ENCODE measurements around the gene MACROD2. TPM values are rescaled to one million over a fixed set of nuclear protein-coding genes. Genes with fewer than 3 reads are reported as not detected.

Gene MACROD2
- total RNA-seq, 1 donor from 2014 or later, result 1.6 TPM

DNA sequence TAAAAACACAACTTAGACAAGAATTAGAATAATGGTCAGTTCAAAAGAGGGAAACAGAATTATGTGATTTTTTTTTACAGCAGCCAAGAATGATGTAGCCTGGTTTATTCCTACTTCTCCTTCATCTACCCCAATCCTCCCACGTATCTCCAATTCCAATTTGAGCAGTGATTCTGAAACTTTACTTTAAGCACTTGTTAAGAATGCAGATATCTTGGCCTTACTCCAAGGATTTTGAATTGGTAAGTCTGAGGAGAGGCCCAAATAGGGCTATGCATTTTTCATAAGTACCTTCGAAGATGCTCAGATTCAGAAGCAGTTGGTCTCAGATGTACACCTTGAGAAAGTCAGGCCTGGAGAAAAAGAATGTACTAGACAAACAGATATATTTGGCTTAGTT, 575.5 kb downstream of the MACROD2 start:
- DNase-seq (ENCODE audit: low read depth), result no peak
- FAIRE-seq, result no peak
- Histone ChIP-seq H3K4me3 (ENCODE audit: low read depth, low read length) (no peak overlapping the region), H3K27me3 (ENCODE audit: control insufficient read depth, insufficient read depth, low read length) (no peaks in the 10 kb centered on the region), H3K36me3 (ENCODE audit: control insufficient read depth, insufficient read depth, low read length) (no peaks in the 10 kb centered on the region)
- TF ChIP-seq, protein P1, sequence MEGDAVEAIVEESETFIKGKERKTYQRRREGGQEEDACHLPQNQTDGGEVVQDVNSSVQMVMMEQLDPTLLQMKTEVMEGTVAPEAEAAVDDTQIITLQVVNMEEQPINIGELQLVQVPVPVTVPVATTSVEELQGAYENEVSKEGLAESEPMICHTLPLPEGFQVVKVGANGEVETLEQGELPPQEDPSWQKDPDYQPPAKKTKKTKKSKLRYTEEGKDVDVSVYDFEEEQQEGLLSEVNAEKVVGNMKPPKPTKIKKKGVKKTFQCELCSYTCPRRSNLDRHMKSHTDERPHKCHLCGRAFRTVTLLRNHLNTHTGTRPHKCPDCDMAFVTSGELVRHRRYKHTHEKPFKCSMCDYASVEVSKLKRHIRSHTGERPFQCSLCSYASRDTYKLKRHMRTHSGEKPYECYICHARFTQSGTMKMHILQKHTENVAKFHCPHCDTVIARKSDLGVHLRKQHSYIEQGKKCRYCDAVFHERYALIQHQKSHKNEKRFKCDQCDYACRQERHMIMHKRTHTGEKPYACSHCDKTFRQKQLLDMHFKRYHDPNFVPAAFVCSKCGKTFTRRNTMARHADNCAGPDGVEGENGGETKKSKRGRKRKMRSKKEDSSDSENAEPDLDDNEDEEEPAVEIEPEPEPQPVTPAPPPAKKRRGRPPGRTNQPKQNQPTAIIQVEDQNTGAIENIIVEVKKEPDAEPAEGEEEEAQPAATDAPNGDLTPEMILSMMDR (IDR thresholded peaks at IDR 0.05; ENCODE audit: insufficient read depth, low read length, severe bottlenecking), result no peak

DNA sequence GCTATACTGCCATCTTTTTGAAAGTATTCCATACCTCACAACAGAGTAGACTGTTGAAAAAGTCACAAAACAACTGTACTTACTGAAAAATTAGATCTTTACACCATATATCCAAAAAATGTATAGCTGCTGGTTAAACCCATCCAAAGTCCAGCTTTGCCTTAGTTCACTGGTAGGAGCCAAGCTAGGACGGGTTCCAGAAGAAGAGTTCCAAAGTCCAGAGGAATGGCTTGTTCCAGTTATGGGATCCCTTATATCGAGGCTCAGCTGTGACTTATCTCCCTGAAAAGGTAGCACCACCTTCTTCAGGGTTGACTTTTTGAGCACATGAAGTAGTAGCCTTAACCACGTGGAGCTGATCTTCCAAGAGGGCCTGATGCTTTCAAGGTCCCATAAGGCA, 578.4 kb downstream of the MACROD2 start:
- FAIRE-seq (no peak), DNase-seq (ENCODE audit: low read depth) (no peak)
- no peaks in the 10 kb centered on the region for H3K36me3 ChIP-seq (ENCODE audit: control insufficient read depth, insufficient read depth, low read length)
- no peak overlapping the region for H3K4me3 ChIP-seq (ENCODE audit: low read depth, low read length)
- TF ChIP-seq, protein P1 (IDR thresholded peaks at IDR 0.05; ENCODE audit: insufficient read depth, low read length, severe bottlenecking), result no peak
- no peaks in the 10 kb centered on the region for H3K27me3 ChIP-seq (ENCODE audit: control insufficient read depth, insufficient read depth, low read length)

DNA sequence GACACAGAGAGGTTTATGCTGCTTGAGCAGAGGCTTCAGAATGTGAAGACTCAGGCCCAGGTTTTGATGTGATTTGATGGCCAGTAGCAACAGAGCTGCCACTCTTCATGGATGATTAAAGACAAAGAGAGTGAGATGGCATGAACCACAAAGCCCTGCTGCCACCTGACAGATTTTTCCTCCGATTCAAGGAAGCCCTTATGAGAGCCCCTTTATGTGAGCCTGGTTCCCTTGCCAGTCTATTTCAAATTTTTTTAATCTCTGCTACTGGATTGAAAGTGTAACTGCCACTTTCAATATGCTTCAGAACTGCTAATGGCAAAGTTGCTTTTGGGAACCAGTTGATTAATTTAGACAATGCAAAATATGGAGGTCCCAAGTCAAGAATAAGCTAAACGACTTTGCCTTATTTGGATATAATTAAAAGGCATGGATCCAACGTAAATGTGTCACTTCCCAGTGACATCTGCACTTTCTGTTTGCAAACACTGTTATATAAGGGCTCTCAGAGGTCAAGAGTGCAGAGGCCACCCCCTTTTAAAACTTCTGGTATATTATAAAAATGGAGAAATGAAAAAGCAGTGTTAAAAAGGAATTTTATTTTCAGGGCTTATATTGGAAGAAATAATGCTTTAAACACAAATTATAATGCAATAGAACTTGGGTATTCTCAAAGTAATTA, 581.0 kb downstream of the MACROD2 start:
- H3K4me3 ChIP-seq (ENCODE audit: low read depth, low read length), result no peak overlapping the region
- FAIRE-seq, result no peak
- H3K27me3 ChIP-seq (ENCODE audit: control insufficient read depth, insufficient read depth, low read length), result no peaks in the 10 kb centered on the region
- TF ChIP-seq, protein P1 (IDR thresholded peaks at IDR 0.05; ENCODE audit: insufficient read depth, low read length, severe bottlenecking), result no peak
- no peak for DNase-seq (ENCODE audit: low read depth)
- no peaks in the 10 kb centered on the region for H3K36me3 ChIP-seq (ENCODE audit: control insufficient read depth, insufficient read depth, low read length)

DNA sequence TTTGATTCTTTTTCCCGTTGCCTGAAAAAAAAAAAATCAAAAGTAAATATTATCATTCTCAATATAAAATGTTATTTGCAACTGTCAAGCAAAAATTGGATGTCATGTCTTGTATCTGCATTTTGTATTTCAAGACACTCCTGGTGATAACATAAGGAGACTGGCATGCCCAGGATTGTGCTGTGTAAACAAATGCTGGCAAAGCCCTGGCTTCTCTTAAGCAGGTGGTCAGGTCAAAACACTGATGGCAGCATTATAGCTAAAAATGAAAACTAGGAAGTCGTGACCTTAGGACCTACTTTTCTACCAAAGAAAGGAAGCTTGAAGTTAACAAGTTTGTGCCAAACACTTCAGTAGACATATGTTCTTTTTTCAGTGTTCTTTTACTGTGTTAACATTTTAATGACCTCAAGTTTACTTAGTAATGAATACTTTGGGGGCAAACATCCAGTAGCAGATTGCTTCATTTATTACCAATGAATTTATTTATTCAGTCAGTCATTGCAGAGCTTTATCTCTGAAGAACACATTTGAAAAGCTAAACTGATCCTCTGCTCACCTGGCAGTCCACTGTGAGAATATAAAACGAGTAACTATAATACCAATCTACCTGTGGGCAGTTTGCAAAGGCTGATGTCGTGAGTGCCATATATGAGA, 585.2 kb downstream of the MACROD2 start:
- Histone ChIP-seq H3K36me3 (ENCODE audit: control insufficient read depth, insufficient read depth, low read length) (no peaks in the 10 kb centered on the region), H3K4me3 (ENCODE audit: low read depth, low read length) (no peak overlapping the region), H3K27me3 (ENCODE audit: control insufficient read depth, insufficient read depth, low read length) (no peaks in the 10 kb centered on the region)
- peak; percentile 56 for DNase-seq (ENCODE audit: low read depth)
- TF ChIP-seq, protein P1 (IDR thresholded peaks at IDR 0.05; ENCODE audit: insufficient read depth, low read length, severe bottlenecking), result no peak
- no peak for FAIRE-seq

DNA sequence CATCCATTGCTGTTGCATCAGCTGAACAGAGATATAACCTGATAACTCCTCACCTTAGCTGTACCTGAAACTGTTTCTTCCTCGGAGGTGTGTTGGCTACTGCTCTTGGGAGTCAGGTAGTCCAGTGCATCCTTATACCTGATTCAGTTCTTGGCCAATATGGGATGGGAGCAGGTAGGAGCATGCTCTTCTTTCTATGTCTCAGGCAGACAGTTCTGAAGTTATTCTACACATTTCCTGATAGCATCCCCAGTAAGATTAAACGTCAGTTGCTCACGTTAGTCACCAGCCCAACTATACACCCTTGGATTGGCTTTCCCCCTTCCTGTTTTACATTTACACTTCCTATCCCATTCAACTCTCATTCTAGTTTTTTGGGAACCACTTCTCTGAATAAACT, 586.4 kb downstream of the MACROD2 start:
- no peak overlapping the region for H3K4me3 ChIP-seq (ENCODE audit: low read depth, low read length)
- FAIRE-seq, result no peak
- no peaks in the 10 kb centered on the region for H3K36me3 ChIP-seq (ENCODE audit: control insufficient read depth, insufficient read depth, low read length)
- no peaks in the 10 kb centered on the region for H3K27me3 ChIP-seq (ENCODE audit: control insufficient read depth, insufficient read depth, low read length)
- peak; percentile 94 for DNase-seq (ENCODE audit: low read depth)
- TF ChIP-seq, protein P1 (IDR thresholded peaks at IDR 0.05; ENCODE audit: insufficient read depth, low read length, severe bottlenecking), result no peak

Data from bronchial epithelial cell (primary cell).